GM15510 (cell line): ENCODE results near the gene SNRPA.
A peak's percentile ranks its signal among the peaks of the same experiment; 100 is the strongest.

ENCODE experiments used
- POLR2A ChIP-seq: IDR thresholded peaks from 3 replicates; pipeline ENCODE4 v1.6.1; 2011; ENCODE audit warnings: borderline replicate concordance; ENCODE audit not compliant: insufficient read length; ENCODE audit errors: extremely low read depth

The SNRPA gene

DNA sequence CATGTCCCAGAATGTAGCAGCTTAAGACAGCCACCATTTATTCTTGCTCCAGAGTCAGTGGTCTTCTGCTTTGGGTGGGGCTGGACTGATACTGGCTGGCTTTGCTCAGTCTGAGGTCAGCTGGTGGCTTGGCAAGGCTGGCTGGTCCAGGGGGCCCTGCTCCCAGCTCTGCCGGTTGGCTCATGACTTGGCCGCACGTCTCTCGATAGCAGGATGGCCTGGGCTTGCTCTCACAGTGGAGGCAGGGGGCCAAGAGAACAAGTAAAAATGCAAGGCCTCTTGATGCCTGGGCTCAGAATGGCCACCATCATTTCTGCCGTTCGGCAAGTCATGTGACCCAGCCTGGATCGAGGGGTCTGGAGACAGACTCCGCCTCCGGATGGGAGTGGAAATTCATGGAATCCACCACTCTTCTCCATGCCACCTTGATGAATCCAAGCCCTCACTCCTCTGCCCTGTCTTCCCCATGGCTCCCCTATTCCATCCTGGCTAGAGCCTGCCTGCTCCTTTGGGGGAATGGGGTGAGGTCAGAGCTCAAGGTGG lies 13.8 kb upstream of the SNRPA start:
- TF ChIP-seq POLR2A, result no peak

DNA sequence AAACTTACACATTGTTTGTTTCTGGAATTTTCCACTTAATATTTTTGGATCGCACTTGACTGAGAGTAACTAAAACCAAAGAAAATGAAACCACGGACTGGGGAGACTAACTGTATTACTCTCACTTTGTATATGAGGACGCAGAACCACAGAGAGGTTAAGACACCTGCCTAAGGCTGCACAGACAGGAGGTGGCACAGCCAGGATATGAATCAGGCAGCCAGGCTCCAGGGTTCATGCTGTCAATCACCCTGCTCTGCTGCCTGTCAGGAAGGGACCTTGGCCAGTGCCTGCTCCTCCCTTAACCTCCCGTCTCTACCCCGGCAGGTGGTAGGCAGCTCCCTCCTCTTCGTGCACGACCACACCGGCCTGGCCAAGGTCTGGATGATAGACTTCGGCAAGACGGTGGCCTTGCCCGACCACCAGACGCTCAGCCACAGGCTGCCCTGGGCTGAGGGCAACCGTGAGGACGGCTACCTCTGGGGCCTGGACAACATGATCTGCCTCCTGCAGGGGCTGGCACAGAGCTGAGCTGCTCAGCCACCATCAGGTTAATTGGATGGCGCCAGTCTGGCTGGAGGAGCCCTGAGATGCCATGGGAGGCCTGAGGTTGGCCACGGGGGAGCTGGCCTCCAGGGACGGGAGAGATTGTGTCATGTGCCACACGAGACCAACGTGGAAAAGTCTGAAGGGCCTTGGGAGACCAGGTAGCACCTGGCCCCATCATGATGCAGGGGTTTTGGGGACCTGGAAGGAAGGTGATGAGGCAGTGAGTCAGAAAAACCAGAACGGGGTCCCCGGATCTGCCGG lies 11.8 kb upstream of the SNRPA start:
- TF ChIP-seq POLR2A, result no peak

DNA sequence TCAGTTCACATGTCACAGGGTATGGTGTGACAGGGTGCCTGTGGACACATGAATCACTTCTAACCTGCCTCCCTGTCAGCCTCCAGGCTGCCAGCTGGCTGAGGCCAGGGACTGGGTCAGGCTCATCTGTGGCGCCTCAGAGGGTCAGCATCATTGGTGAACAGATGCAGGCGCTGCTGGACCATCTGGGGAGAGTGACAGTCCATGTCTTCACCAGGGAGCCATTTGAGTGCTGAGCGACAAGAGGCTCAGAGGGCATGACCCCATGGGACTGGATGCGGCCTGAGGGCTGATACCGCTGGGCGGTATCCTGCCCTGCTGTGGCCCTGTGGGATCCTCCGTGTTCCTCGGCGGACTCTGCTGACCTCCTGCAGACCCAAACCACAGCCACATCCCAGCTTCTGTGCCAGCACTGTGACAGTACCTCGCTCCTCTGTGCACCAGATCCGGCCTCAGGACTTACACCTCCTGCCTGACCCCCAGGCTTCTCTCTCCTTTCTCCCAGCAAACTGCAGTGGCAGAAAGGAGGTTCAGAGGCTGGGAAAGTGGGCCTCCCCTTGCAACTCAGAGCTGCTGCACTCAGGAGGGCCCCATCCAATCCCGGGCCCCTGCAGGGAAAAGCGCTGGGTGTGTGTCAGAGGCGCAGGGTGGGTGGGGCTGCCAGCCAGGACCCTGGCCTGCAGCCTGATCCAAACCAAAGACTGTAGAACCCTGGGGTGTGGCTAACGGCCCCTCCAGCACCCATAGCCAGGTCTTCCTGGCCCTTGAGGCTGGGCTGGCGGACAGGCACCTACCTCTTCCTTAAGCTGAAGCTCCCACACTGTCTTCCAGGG lies 10.9 kb upstream of the SNRPA start:
- TF ChIP-seq POLR2A, result no peak

- no peak for TF ChIP-seq POLR2A
Measured at GRCh38 chr19:40740747-40741146, 10.3 kb upstream of the SNRPA start.

- no peak for TF ChIP-seq POLR2A
Measured at GRCh38 chr19:40741527-40742390, 9.2 kb upstream of the SNRPA start.

DNA sequence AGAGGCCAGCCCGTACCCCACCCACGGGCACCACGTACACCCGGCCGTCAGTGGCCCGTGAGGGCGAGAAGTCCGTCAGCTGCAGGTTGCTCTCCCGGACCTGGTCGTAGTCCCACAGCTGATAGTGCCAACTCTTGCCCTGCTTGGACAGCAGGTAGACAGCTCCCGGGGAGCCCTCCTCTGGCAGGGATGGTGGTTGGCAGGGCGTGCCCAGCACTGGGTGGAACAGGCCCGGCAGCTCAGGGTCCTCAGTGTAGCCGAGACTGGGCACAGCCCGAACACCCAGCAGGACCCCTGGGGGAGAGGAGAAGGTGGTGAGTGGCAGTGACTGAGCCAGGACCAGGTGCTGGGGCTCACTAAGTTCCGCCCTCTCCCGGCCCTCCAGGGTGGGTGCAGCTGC lies 8.5 kb upstream of the SNRPA start:
- peak; percentile 11 for TF ChIP-seq POLR2A

- no peak for TF ChIP-seq POLR2A
Measured at GRCh38 chr19:40742886-40743285, 8.1 kb upstream of the SNRPA start.

DNA sequence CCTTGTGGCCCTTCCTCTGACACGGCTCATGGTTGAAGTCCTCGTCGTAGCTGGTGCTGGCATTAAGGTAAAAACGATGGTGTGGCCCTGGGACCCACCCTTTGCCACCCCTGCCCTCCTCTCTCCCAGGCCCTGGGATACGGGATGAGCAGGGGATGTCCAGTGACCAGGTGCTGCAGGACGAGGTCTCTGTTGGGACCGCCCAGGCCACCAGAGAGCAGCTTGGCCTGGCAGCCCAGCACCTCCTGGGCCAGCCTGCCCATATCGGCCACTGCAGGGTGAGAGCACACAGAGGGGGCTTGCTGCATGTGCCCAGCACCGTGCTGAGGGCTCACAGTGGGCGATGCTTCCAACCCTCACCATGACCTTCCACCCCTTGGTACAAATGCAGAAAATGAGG lies 7.1 kb upstream of the SNRPA start:
- TF ChIP-seq POLR2A, result no peak

- no peak for TF ChIP-seq POLR2A
Measured at GRCh38 chr19:40744554-40745401, 6.2 kb upstream of the SNRPA start.

DNA sequence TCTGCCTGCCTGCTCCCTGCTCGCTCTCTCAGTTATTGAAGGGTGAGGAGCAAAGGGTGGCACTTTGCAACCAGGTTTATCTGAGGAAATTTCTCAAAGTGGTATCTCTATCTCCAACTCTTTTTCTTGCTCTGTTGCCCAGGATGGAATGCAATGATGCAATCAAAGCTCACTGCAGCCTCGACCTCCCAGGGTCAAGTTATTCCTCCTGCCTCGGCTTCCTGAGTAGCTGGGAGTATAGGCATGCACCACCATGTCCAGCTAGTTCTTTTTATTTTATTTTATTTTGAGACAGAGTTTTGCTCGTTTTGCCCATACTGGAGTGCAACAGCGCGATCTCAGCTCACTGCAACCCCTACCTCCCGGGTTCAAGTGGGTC lies 5.6 kb upstream of the SNRPA start:
- TF ChIP-seq POLR2A, result no peak

DNA sequence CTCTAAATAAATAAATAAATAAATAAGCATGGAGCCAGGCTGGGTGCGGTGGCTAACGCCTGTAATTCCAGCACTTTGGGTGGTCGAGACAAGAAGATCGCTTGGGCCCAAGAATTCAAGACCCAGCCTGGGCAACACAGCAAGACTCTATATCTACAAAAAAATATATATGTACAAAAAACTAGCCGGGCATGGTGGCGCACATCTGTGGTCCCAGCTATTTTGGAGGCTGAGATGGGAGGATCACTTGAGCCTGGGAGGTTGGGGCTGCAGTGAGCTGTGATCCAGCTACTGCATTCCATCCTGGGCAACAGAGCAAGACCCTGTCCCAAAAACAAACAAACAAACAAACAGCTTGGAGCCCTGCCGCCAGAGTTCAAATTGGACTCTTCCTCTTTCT lies 3.5 kb upstream of the SNRPA start:
- no peak for TF ChIP-seq POLR2A

DNA sequence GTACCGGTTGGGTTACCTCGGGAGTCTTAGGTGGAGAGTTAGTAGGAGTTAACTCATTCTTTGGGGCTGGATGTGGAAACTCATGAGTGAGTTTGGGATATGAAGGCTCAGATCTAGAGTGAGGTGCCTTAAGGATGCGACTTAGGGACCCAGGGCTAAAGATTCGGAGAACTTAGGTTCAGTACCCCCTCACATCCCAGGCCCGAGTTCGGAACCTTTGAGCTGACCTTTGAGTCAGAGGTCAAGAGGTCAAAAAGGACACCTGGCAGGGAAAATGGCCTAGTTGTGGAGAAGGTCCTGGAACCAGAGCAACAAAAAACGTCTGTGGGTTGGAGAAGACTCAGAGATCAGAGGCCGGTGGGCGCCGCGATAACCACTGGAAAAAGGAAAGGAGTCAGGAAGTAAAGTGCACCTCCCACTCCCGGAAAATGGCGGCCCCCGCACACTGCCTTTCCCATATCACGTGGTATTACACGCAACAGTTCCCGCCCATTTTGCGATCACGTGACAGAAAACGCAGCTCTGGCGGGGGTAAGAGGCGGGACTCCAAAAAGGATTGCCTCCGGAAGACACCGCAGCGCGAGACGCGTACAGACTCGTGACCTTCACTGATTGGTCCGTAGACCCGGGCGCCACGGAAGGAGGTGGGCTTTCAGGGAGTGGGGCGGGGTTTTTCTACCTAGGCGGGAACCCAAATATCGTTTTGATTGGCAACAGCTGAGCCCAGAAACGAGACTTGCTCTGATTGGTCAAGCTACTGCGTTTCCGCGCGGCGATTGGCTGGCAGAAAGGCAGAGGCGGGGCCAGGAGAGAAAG lies 737 bp upstream of the SNRPA start, which contains the start of gene ACTMAP:
Gene ACTMAP (minus strand): TSS at position 420 of the 816 bp plus-strand sequence. CDS start 674 bp downstream, outside the sequence.
- peak; percentile 50 for TF ChIP-seq POLR2A

GRCh38 chr19:40752257-40752781 lies 1.3 kb downstream of the SNRPA start:
- no peak for TF ChIP-seq POLR2A
